Esophagus squamous epithelium (tissue), 5 donors: ENCODE measurements around the gene NAA10. TPM values are rescaled to one million over a fixed set of nuclear protein-coding genes. Genes with fewer than 3 reads are reported as not detected.

ENCODE experiments used
- DNase-seq: peaks from one replicate; lab custom pipeline; 2025; lab: John Stamatoyannopoulos, UW
- H3K27ac ChIP-seq, 4 donors: fragments of 200-600 bp; sonication (generic); one replicate each; pipeline ENCODE4 v1.5.1; 2016 to 2019; ENCODE audit warnings: mild to moderate bottlenecking in 1 of 4
- H3K27me3 ChIP-seq, 4 donors: fragments of 200-600 bp; sonication (generic); 1 replicate in 3 of 4; 2 replicates in 1 of 4; pipeline versions ENCODE4 v1.5.1 to v1.6.0; 2017 to 2021; ENCODE audit warnings: antibody characterized with exemption in 1 of 4
- H3K36me3 ChIP-seq, 3 donors: fragments of 200-600 bp; sonication (generic); one replicate each; pipeline ENCODE4 v1.5.1; 2016 to 2019
- H3K4me1 ChIP-seq, 3 donors: fragments of 200-600 bp; sonication (generic); one replicate each; pipeline ENCODE4 v1.5.1; 2017 to 2019
- H3K4me3 ChIP-seq, 4 donors: fragments of 200-600 bp; sonication (generic); 1 replicate in 3 of 4; 2 replicates in 1 of 4; pipeline ENCODE4 v1.5.1; 2016 to 2019; ENCODE audit warnings: mild to moderate bottlenecking in 2 of 4, moderate library complexity in 1 of 4
- H3K9me3 ChIP-seq, 3 donors: fragments of 200-600 bp; sonication (generic); one replicate each; pipeline ENCODE4 v1.5.1; 2016 to 2019
- POLR2A ChIP-seq, 4 donors: fragments of 450-650 bp; IDR thresholded peaks; one replicate each; pipeline ENCODE4 v1.6.1; 2017; ENCODE audit warnings: antibody characterized with exemption in 4 of 4, mild to moderate bottlenecking in 4 of 4, moderate library complexity in 3 of 4
- WGBS, 2 donors: methylation state at CpG; one replicate each; pipeline ENCODE4 v1.1.5; 2018; 5-methylcytosine and 5-hydroxymethylcytosine counted together
- intact Hi-C: fragments of 100-400 bp; cut with DNase I; formaldehyde crosslinking; loops from one replicate; pipeline ENCODE4 v1.15.0; 2022
- total RNA-seq, 4 donors: library from RNA; depleted of rRNA; stranded (reverse); fragments of >200 nt; gene quantifications; one replicate each; pipeline ENCODE4 v1.1.0, GENCODE V29; 2016
- TF ChIP-seq, protein P1 (sequence below), 6 experiments: fragments of 450-650 bp in 4 of 6; fragments of 200-600 bp in 2 of 6; sonication (generic) in 2 of 6; IDR thresholded peaks; one replicate each; pipeline ENCODE4 v1.5.1; 2016 to 2019; ENCODE audit warnings: antibody characterized with exemption in 6 of 6, mild to moderate bottlenecking in 4 of 6, moderate library complexity in 4 of 6
- donor health status: DM: yes; HTN: yes; CAD: no.

The NAA10 gene
- total RNA-seq, 4 donors from 2014 or later, result 42.5 to 92.5 (median 87.6) TPM

DNA sequence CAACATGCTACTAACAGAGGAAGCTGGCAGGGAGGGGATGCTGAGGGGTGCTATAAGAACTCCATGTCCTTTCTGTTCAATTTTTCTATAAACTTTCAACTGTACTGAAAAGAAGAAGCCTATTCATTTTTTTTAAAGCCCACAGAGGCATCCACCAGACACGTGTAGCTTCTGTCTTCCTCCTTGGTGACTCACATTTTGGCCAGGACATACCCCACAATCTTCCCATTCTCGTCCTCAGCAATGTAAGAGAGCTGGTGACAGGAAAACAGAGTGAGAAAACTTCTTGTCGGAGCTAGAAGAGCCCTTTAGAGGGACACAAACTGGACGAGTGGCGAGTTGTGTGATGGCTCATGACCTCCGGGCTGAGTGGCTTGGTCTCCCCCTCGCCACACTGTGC, 1.1 kb downstream of the NAA10 start:
- no peak for DNase-seq
- H3K27ac ChIP-seq, result peak overlapping the region; percentile 67 to 85 (median 74)
- H3K4me3 ChIP-seq, result peak overlapping the region; percentile 62 to 78 (median 70)
- no peak for TF ChIP-seq POLR2A (IDR thresholded peaks at IDR 0.05)
- TF ChIP-seq, protein P1, sequence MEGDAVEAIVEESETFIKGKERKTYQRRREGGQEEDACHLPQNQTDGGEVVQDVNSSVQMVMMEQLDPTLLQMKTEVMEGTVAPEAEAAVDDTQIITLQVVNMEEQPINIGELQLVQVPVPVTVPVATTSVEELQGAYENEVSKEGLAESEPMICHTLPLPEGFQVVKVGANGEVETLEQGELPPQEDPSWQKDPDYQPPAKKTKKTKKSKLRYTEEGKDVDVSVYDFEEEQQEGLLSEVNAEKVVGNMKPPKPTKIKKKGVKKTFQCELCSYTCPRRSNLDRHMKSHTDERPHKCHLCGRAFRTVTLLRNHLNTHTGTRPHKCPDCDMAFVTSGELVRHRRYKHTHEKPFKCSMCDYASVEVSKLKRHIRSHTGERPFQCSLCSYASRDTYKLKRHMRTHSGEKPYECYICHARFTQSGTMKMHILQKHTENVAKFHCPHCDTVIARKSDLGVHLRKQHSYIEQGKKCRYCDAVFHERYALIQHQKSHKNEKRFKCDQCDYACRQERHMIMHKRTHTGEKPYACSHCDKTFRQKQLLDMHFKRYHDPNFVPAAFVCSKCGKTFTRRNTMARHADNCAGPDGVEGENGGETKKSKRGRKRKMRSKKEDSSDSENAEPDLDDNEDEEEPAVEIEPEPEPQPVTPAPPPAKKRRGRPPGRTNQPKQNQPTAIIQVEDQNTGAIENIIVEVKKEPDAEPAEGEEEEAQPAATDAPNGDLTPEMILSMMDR (IDR thresholded peaks at IDR 0.05), result no peak
- intact Hi-C loops, result no loop called here
- H3K36me3 ChIP-seq, result peaks cover 0 to 37% (median 0%) of the 10 kb centered on the region in 3 donors
- no peaks in the 10 kb centered on the region for H3K9me3 ChIP-seq
- peaks cover 2 to 40% (median 14%) of the 10 kb centered on the region in 3 donors for H3K4me1 ChIP-seq
- 20 to 51% methylated on average over 3 to 7 of the region's 7 CpGs for WGBS, 2 donors
- no peaks in the 10 kb centered on the region for H3K27me3 ChIP-seq

DNA sequence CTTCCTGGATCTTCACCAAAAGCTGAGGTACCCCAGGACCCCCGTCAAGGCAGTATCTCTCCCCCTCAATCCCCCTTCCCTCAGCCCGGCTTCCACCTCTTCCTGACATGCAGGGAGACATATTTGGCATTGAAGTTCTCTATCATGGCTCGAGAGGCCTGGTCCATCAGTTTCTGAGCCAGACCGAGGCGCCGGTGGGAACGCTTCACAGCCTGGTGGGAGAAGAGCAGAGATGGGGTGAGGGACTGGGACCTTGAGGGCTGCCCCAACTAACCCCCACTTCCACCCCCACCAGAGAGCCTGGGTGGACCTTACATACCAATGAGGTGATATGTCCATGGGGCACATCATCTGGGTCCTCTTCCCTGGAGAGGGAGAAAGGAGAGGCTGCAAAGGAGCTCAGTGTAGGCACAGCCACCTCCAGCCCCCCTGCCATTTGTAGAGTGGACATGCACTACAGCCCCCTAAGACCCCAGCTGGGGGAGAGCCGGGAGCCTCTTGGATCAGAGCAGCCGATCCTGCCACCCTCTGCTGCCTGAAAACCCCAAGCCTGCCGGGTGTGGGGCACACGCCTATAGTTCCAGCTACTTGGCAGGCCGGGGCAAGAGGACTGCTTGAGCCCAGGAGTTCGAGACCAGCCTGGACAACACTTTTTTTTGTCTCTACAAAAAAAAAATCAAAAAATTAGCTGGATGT, 2.5 kb downstream of the NAA10 start:
- TF ChIP-seq, protein P1 (IDR thresholded peaks at IDR 0.05), result no peak
- TF ChIP-seq POLR2A (IDR thresholded peaks at IDR 0.05), result no peak

DNA sequence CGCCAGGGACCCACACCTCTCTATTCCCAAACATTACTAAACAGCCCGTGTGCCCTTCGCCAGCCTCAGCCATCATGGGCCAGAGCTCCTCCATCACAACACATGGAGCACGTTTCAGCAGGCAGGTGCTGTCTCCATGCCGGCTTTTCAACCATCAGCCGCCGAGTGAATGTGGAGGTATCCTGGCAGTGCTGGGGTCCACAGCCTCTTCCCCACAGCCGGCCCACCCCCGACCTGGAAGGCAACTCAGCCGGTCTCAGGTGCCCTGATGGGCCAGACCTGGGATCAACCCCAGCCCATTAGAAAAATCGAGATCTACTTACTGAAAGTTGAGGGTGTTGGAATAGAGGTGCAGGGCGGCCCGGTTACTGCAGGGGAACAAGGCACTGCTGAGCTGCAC, 3.1 kb downstream of the NAA10 start:
- DNase-seq, result no peak
- Histone ChIP-seq H3K27me3 (no peaks in the 10 kb centered on the region), H3K4me3 (no peak overlapping the region), H3K9me3 (no peaks in the 10 kb centered on the region), H3K27ac (no peak overlapping the region), H3K36me3 (peaks cover 0 to 37% (median 0%) of the 10 kb centered on the region in 3 donors), H3K4me1 (peaks cover 17 to 53% (median 25%) of the 10 kb centered on the region in 3 donors)
- 84 to 89% methylated on average over 3 to 8 of the region's 13 CpGs for WGBS, 2 donors
- intact Hi-C loops, result no loop called here
- TF ChIP-seq, protein P1 (IDR thresholded peaks at IDR 0.05), result no peak
- TF ChIP-seq POLR2A (IDR thresholded peaks at IDR 0.05), result no peak

More for the DNA sequence above, 2.5 kb downstream of the NAA10 start:
- H3K4me1 ChIP-seq, result peaks cover 11 to 47% (median 19%) of the 10 kb centered on the region in 3 donors
- intact Hi-C loops, result no loop called here
- no peaks in the 10 kb centered on the region for H3K27me3 ChIP-seq
- no peak overlapping the region for H3K4me3 ChIP-seq
- no peak for DNase-seq
- no peak overlapping the region for H3K27ac ChIP-seq
- no peaks in the 10 kb centered on the region for H3K9me3 ChIP-seq
- peaks cover 0 to 37% (median 0%) of the 10 kb centered on the region in 3 donors for H3K36me3 ChIP-seq
- WGBS, 2 donors, result 86 to 100% methylated on average over 2 to 3 of the region's 13 CpGs

DNA sequence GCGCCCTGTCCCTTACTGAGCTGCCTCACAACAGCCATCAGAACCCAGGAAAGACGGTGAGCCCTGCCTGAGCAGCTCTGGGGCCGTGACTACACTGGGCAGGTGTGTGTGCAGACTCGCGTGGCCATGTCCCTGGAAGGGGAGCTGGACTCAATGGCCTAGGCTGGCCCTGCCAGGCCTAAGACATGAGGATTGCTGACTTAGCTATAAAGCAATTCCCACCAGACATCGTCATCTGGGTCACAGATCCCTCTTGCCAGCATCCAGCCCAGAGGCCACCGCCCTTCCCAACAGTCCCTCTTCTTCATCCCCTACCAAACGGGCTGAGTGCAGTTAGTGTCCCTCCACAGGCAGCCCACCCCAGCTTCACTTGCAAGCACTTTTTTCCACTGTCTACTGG, 3.7 kb downstream of the NAA10 start:
- intact Hi-C loops, result no loop called here
- no peak for DNase-seq
- Histone ChIP-seq H3K4me1 (peaks cover 19 to 59% (median 30%) of the 10 kb centered on the region in 3 donors), H3K27me3 (no peaks in the 10 kb centered on the region), H3K36me3 (peaks cover 0 to 37% (median 0%) of the 10 kb centered on the region in 3 donors), H3K27ac (no peak overlapping the region), H3K4me3 (no peak overlapping the region), H3K9me3 (no peaks in the 10 kb centered on the region)
- no peak for TF ChIP-seq POLR2A (IDR thresholded peaks at IDR 0.05)
- 90% methylated on average over 2 to 4 of the region's 8 CpGs for WGBS, 2 donors

DNA sequence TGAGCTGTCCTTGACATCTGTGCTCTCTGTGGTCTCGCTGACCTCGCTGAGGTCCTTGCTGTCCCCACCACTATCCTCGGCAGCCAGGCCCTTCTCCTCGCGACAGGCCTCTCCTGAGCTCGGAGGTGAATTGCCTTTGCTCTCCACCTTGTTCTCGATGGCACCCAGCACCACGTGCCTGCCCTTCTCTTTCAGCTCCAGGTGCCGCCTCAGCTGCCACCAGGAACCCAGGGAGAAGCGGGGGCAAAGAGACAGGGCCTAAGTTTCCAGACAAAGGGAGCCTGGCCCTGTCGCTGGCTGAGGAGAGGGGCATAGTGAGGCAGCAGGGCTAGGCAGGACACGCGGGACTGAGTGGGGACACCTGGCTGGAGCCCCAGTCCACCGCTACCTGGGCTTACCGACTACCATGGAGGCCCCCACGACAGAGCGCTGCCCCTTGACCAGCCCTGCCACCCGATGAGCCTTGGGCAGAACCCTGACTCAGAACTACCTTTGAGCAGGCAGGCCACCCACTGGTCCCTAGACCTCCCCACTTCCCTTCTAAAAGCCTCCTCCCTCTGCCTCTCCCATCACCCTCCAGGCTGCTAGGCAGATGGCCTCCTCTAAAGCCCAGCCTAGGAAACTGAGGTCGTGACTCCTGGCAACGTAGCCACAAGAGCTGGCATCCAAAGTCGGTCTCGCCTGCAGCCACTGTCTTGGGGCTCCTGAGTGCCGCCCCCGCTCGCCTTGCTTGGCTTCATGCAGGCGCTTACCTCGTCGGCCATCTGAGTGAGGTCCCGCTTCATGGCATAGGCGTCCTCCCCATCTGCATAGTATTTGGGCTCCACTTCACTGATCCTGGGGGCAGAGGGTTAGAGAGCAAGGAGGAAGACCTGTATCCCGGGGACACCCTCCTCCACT, 4.6 kb downstream of the NAA10 start:
- intact Hi-C loops, result no loop called here
- Histone ChIP-seq H3K27me3 (no peaks in the 10 kb centered on the region), H3K4me1 (peaks cover 19 to 61% (median 30%) of the 10 kb centered on the region in 3 donors), H3K9me3 (no peaks in the 10 kb centered on the region), H3K27ac (peak overlapping the region in 3 of 4 donors; percentile 73 to 98 (median 97)), H3K36me3 (peaks cover 0 to 37% (median 0%) of the 10 kb centered on the region in 3 donors), H3K4me3 (no peak overlapping the region)
- TF ChIP-seq, protein P1 (IDR thresholded peaks at IDR 0.05), result no peak
- no peak for TF ChIP-seq POLR2A (IDR thresholded peaks at IDR 0.05)
- no peak for DNase-seq
- 74 to 80% methylated on average over 2 to 18 of the region's 31 CpGs for WGBS, 2 donors
